ENCODE measurements around the gene NCK2. TPM values are rescaled to one million over a fixed set of nuclear protein-coding genes. Genes with fewer than 3 reads are reported as not detected.

NCK2 gene
- total and polyA plus RNA-seq, 2 of the 13 experiments (the other 11 are each of a cell fraction or from before 2014, with no cell fraction given): 14.8 to 23.5 TPM

DNA sequence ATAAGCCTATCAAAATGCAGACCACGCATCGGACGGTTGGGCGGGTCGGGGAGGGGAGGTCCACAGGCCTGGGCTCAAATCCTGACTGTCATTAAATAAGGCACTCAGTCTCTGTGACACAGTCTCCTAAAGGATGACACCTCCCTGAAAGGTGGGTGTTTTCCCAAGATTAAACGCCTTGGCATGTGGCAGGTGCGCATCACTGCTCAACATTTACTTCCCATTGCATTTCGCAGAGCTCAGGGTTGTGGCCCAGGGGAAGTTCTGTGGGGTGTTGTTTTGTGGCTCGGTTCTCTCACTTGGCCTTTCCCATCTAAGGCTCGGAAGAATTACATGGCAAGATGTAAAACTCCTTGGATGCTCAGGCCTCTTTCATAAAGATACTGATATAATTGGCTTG lies 107.4 kb downstream of the NCK2 start:
- no peak overlapping the region for H3K4me2 ChIP-seq (ENCODE audit: low read depth, low read length)
- no peaks in the 10 kb centered on the region for H4K20me1 ChIP-seq (ENCODE audit: insufficient read depth, low read length)
- intact Hi-C loops (cut with micrococcal nuclease; ENCODE audit: unreplicated experiment): no loop called here
- POLR2A ChIA-PET: no interaction called here
- DNase-seq (ENCODE audit: low spot score) (no peak), FAIRE-seq (no peak), ATAC-seq (no peak)
- 97% methylated on average over 10 of the region's 10 CpGs for WGBS (ENCODE audit: low lambda C conversion rate)
- TF ChIP-seq ZBTB34 (CRISPR knock-in tag; IDR thresholded peaks at IDR 0.05) (no peak), ATAD3A (CRISPR knock-in tag; IDR thresholded peaks at IDR 0.05) (no peak), MYC (CRISPR knock-in tag; IDR thresholded peaks at IDR 0.05; ENCODE audit: borderline replicate concordance) (no peak), EP300 (IDR thresholded peaks at IDR 0.05; ENCODE audit: low read depth in 2 of 2, low read length in 2 of 2) (no peak), EP300 (CRISPR knock-in tag; IDR thresholded peaks at IDR 0.05; ENCODE audit: borderline replicate concordance) (no peak), RAD21 (CRISPR knock-in tag; IDR thresholded peaks at IDR 0.05) (no peak), BRF2 (CRISPR knock-in tag; IDR thresholded peaks at IDR 0.05) (no peak), ARHGAP35 (CRISPR knock-in tag; IDR thresholded peaks at IDR 0.05; ENCODE audit: borderline replicate concordance) (no peak), MXD3 (CRISPR knock-in tag; IDR thresholded peaks at IDR 0.05) (no peak), ZNF839 (CRISPR knock-in tag; IDR thresholded peaks at IDR 0.05; ENCODE audit: borderline replicate concordance) (no peak), JUNB (CRISPR knock-in tag; IDR thresholded peaks at IDR 0.05; ENCODE audit: borderline replicate concordance) (no peak)
- TF ChIP-seq, protein P1, sequence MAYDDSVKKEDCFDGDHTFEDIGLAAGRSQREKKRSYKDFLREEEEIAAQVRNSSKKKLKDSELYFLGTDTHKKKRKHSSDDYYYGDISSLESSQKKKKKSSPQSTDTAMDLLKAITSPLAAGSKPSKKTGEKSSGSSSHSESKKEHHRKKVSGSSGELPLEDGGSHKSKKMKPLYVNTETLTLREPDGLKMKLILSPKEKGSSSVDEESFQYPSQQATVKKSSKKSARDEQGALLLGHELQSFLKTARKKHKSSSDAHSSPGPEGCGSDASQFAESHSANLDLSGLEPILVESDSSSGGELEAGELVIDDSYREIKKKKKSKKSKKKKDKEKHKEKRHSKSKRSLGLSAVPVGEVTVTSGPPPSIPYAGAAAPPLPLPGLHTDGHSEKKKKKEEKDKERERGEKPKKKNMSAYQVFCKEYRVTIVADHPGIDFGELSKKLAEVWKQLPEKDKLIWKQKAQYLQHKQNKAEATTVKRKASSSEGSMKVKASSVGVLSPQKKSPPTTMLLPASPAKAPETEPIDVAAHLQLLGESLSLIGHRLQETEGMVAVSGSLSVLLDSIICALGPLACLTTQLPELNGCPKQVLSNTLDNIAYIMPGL (CRISPR knock-in tag; IDR thresholded peaks at IDR 0.05; ENCODE audit: borderline replicate concordance in 1 of 2, low read depth in 1 of 2): no peak
- TF ChIP-seq, protein P2, sequence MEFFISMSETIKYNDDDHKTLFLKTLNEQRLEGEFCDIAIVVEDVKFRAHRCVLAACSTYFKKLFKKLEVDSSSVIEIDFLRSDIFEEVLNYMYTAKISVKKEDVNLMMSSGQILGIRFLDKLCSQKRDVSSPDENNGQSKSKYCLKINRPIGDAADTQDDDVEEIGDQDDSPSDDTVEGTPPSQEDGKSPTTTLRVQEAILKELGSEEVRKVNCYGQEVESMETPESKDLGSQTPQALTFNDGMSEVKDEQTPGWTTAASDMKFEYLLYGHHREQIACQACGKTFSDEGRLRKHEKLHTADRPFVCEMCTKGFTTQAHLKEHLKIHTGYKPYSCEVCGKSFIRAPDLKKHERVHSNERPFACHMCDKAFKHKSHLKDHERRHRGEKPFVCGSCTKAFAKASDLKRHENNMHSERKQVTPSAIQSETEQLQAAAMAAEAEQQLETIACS (CRISPR knock-in tag; IDR thresholded peaks at IDR 0.05): no peak
- H3K36me3 ChIP-seq (replicated peaks in 1 of 2; ENCODE audit: control insufficient read depth in 1 of 2, insufficient read depth in 2 of 2, low read length in 2 of 2): peaks cover 8 to 18% of the 10 kb centered on the region in 2 experiments; a peak in 3 of 5 replicates
- BruUV-seq (replicated peaks): no TSS peak
- no peak overlapping the region for H3K9ac ChIP-seq (ENCODE audit: insufficient read depth, low read depth, low read length)
- in situ Hi-C loops (cut with HindIII; ENCODE audit: extremely low pct_ligation_motif_present, low pct_unique_long_range_greater_than_20kb): no loop called here
- H3K9me3 ChIP-seq (ENCODE audit: low read length): no peaks in the 10 kb centered on the region
- H3K4me3 ChIP-seq (replicated peaks in 1 of 3; ENCODE audit: insufficient read depth in 1 of 3, low read depth in 2 of 3, low read length in 3 of 3): no peak overlapping the region
- H3K79me2 ChIP-seq (ENCODE audit: insufficient read depth, low read length): no peaks in the 10 kb centered on the region
- H2AFZ ChIP-seq (ENCODE audit: low read length): no peak overlapping the region
- no peaks in the 10 kb centered on the region for H3K4me1 ChIP-seq (ENCODE audit: insufficient read depth, low read length)
- H3K27ac ChIP-seq (ENCODE audit: extremely low read length, insufficient read depth, low read length): no peak overlapping the region
- H3K27me3 ChIP-seq (ENCODE audit: control insufficient read depth in 1 of 2, insufficient read depth in 2 of 2, low read length in 2 of 2): no peaks in the 10 kb centered on the region
- CTCF ChIA-PET (ENCODE audit: low intra/inter-chr PET ratio, low total read pairs): no interaction called here

All from HepG2 (cell line).